NCI-H146 treated with DMSO at 0.1 percent for 48 hours (cell line): ENCODE measurements around the gene ENAM.
"Not testable (repeated sequence)": the region's sequence is repeated elsewhere in the genome, so short reads cannot be mapped to it uniquely, and the experiment has no call there.

Experiments used
- DNase-seq: peaks from one replicate; lab custom pipeline; 2025; ENCODE audit not compliant: unreplicated experiment; lab: John Stamatoyannopoulos, UW

Gene ENAM

GRCh38 chr4:70627620-70628019 lies 924 bp upstream of the ENAM start:
- no peak for DNase-seq

GRCh38 chr4:70629469-70630090 lies 1.0 kb downstream of the ENAM start:
- DNase-seq = no peak

GRCh38 chr4:70630162-70630561 lies 1.6 kb downstream of the ENAM start:
- DNase-seq = no peak

GRCh38 chr4:70632028-70632427 lies 3.5 kb downstream of the ENAM start:
- no peak for DNase-seq

GRCh38 chr4:70634482-70634881 lies 5.9 kb downstream of the ENAM start:
- DNase-seq = no peak

GRCh38 chr4:70637239-70637913 lies 8.8 kb downstream of the ENAM start:
- peak; percentile 33 for DNase-seq

- no peak for DNase-seq
Observed at GRCh38 chr4:70640192-70640591, 11.6 kb downstream of the ENAM start.

GRCh38 chr4:70650741-70651140 lies 22.2 kb downstream of the ENAM start:
- not testable (repeated sequence) for DNase-seq

GRCh38 chr4:70651864-70652506 lies 23.4 kb downstream of the ENAM start:
- peak; percentile 27 for DNase-seq

GRCh38 chr4:70654605-70655011 lies 26.1 kb downstream of the ENAM start:
- DNase-seq = no peak

GRCh38 chr4:70657326-70657725 lies 28.8 kb downstream of the ENAM start:
- DNase-seq = no peak

GRCh38 chr4:70658418-70658817 lies 29.9 kb downstream of the ENAM start:
- DNase-seq = no peak

GRCh38 chr4:70660106-70660505 lies 31.6 kb downstream of the ENAM start:
- no peak for DNase-seq

GRCh38 chr4:70661309-70661922 lies 32.9 kb downstream of the ENAM start:
- DNase-seq = not testable (repeated sequence)

GRCh38 chr4:70666369-70666768 lies 37.8 kb downstream of the ENAM start, which contains the start of gene JCHAIN:
JCHAIN (minus strand) TSS chr4:70666508; CDS start chr4:70666490, 18 bp downstream.
- no peak for DNase-seq

GRCh38 chr4:70667740-70668535 lies 39.4 kb downstream of the ENAM start:
- DNase-seq = no peak

GRCh38 chr4:70670332-70671014 lies 41.9 kb downstream of the ENAM start:
- no peak for DNase-seq

GRCh38 chr4:70671091-70671490 lies 42.5 kb downstream of the ENAM start:
- DNase-seq = no peak

GRCh38 chr4:70674191-70674590 lies 45.6 kb downstream of the ENAM start:
- DNase-seq = no peak

- no peak for DNase-seq
Observed at GRCh38 chr4:70674731-70675130, 46.2 kb downstream of the ENAM start.
